IMR-90 (cell line): ENCODE measurements around the gene PRKAG2.

Experiments used
- BHLHE40 ChIP-seq: fragments of 150-350 bp; IDR thresholded peaks from 2 replicates; pipeline ENCODE4 v1.6.1; 2016; ENCODE audit warnings: mild to moderate bottlenecking, low read depth, low read length
- CEBPB ChIP-seq: IDR thresholded peaks from 2 replicates; pipeline ENCODE4 v1.6.1; 2012; ENCODE audit warnings: low read depth, low read length, improper control_type of control experiment
- CHD1 ChIP-seq: IDR thresholded peaks from 2 replicates; pipeline ENCODE4 v1.6.1; 2012; ENCODE audit warnings: low read depth, low read length, improper control_type of control experiment
- MAFK ChIP-seq: IDR thresholded peaks from 2 replicates; pipeline ENCODE4 v1.6.1; 2012; ENCODE audit warnings: low read depth, low read length, improper control_type of control experiment
- MAZ ChIP-seq: IDR thresholded peaks from 2 replicates; pipeline ENCODE4 v1.6.1; 2012; ENCODE audit warnings: low read depth, mild to moderate bottlenecking, low read length, improper control_type of control experiment, moderate library complexity, borderline replicate concordance
- MXI1 ChIP-seq: IDR thresholded peaks from 2 replicates; pipeline ENCODE4 v1.6.1; 2012; ENCODE audit warnings: low read depth, mild to moderate bottlenecking, low read length, moderate library complexity, borderline replicate concordance
- NFE2L2 ChIP-seq: fragments of 150-350 bp; IDR thresholded peaks from 2 replicates; pipeline ENCODE4 v1.6.1; 2016; ENCODE audit warnings: low read depth, mild to moderate bottlenecking, low read length
- POLR2A ChIP-seq: IDR thresholded peaks from 2 replicates; pipeline ENCODE4 v1.6.1; 2012; ENCODE audit warnings: mild to moderate bottlenecking, low read depth, low read length
- RAD21 ChIP-seq: IDR thresholded peaks from 2 replicates; pipeline ENCODE4 v1.6.1; 2012; ENCODE audit warnings: low read length, improper control_type of control experiment
- SMC3 ChIP-seq: fragments of 150-350 bp; IDR thresholded peaks from 2 replicates; pipeline ENCODE4 v1.6.1; 2016; ENCODE audit warnings: low read depth, mild to moderate bottlenecking, antibody characterized with exemption, low read length, moderate library complexity
- USF2 ChIP-seq: fragments of 150-350 bp; IDR thresholded peaks from 2 replicates; pipeline ENCODE4 v1.6.1; 2017; ENCODE audit warnings: mild to moderate bottlenecking, antibody characterized with exemption, low read length, low read depth
- TF ChIP-seq, protein P1 (sequence below): conservative IDR thresholded peaks from 2 replicates; pipeline ENCODE4 v1.5.1; 2012; ENCODE audit warnings: mild to moderate bottlenecking, low read depth, low read length, improper control_type of control experiment
- TF ChIP-seq, protein P2 (sequence below): fragments of 150-350 bp; IDR thresholded peaks from 2 replicates; pipeline ENCODE4 v1.6.1; 2016; ENCODE audit warnings: low read depth, mild to moderate bottlenecking, low read length, moderate library complexity, borderline replicate concordance

- TF ChIP-seq POLR2A = no peak
- TF ChIP-seq CEBPB = no peak
- TF ChIP-seq, protein P1, sequence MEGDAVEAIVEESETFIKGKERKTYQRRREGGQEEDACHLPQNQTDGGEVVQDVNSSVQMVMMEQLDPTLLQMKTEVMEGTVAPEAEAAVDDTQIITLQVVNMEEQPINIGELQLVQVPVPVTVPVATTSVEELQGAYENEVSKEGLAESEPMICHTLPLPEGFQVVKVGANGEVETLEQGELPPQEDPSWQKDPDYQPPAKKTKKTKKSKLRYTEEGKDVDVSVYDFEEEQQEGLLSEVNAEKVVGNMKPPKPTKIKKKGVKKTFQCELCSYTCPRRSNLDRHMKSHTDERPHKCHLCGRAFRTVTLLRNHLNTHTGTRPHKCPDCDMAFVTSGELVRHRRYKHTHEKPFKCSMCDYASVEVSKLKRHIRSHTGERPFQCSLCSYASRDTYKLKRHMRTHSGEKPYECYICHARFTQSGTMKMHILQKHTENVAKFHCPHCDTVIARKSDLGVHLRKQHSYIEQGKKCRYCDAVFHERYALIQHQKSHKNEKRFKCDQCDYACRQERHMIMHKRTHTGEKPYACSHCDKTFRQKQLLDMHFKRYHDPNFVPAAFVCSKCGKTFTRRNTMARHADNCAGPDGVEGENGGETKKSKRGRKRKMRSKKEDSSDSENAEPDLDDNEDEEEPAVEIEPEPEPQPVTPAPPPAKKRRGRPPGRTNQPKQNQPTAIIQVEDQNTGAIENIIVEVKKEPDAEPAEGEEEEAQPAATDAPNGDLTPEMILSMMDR = no peak
- TF ChIP-seq RAD21 = no peak
- no peak for TF ChIP-seq CHD1
- no peak for TF ChIP-seq USF2
- TF ChIP-seq SMC3 = no peak
- no peak for TF ChIP-seq MXI1
- TF ChIP-seq BHLHE40 = no peak
- TF ChIP-seq NFE2L2 = no peak
- TF ChIP-seq, protein P2, sequence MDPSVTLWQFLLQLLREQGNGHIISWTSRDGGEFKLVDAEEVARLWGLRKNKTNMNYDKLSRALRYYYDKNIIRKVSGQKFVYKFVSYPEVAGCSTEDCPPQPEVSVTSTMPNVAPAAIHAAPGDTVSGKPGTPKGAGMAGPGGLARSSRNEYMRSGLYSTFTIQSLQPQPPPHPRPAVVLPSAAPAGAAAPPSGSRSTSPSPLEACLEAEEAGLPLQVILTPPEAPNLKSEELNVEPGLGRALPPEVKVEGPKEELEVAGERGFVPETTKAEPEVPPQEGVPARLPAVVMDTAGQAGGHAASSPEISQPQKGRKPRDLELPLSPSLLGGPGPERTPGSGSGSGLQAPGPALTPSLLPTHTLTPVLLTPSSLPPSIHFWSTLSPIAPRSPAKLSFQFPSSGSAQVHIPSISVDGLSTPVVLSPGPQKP = no peak
- no peak for TF ChIP-seq MAFK
- no peak for TF ChIP-seq MAZ
Measured at GRCh38 chr7:151792636-151793035, 84.3 kb downstream of the PRKAG2 start.
